Right atrium auricular region (tissue), 2 donors: ENCODE measurements around the gene PYCARD. TPM values are rescaled to one million over a fixed set of nuclear protein-coding genes. Genes with fewer than 3 reads are reported as not detected.
"Not testable (repeated sequence)": the region's sequence is repeated elsewhere in the genome, so short reads cannot be mapped to it uniquely, and the experiment has no call there.

ENCODE experiments used
- DNase-seq: peaks from one replicate; pipeline ENCODE4 v3.0.0-alpha.2; 2019; ENCODE audit warnings: low spot score
- H3K27ac ChIP-seq, 2 donors: fragments of 200-600 bp; sonication (generic); 1 replicate in 1 of 2; 2 replicates in 1 of 2; pipeline ENCODE4 v1.5.1; 2016 to 2019
- H3K27me3 ChIP-seq, 2 donors: fragments of 200-600 bp; sonication (generic); one replicate each; pipeline versions ENCODE4 v1.5.1 to v1.6.0; 2017 to 2019
- H3K36me3 ChIP-seq: fragments of 200-600 bp; sonication (generic); one replicate; pipeline ENCODE4 v1.5.1; 2016
- H3K4me1 ChIP-seq, 2 donors: fragments of 200-600 bp; sonication (generic); one replicate each; pipeline versions ENCODE4 v1.5.1 to v1.6.0; 2017 to 2019
- H3K4me3 ChIP-seq, 2 donors: fragments of 200-600 bp; sonication (generic); 1 replicate in 1 of 2; 2 replicates in 1 of 2; pipeline ENCODE4 v1.5.1; 2017 to 2019; ENCODE audit warnings: mild to moderate bottlenecking in 1 of 2, moderate library complexity in 1 of 2
- H3K9me3 ChIP-seq, 2 donors: fragments of 200-600 bp; sonication (generic); one replicate each; pipeline ENCODE4 v1.5.1; 2019
- total RNA-seq, 2 donors: library from RNA; depleted of rRNA; stranded (reverse); fragments of >200 nt; gene quantifications; one replicate each; pipeline ENCODE4 v1.1.0, GENCODE V29; 2016
- TF ChIP-seq, protein P1 (sequence below), 2 donors: fragments of 200-600 bp; sonication (generic); IDR thresholded peaks; one replicate each; pipeline ENCODE4 v1.5.1; 2019; ENCODE audit warnings: antibody characterized with exemption in 2 of 2

PYCARD gene
- total RNA-seq, 2 donors from 2014 or later: 7.9 to 13.8 TPM

GRCh38 chr16:31213342-31213741, 10.8 kb upstream of the PYCARD start:
- Histone ChIP-seq H3K36me3 (no peaks in the 10 kb centered on the region), H3K27me3 (peaks cover 0 to 12% of the 10 kb centered on the region in 2 donors), H3K4me1 (peaks cover 0 to 29% of the 10 kb centered on the region in 2 donors), H3K4me3 (no peak overlapping the region), H3K9me3 (no peaks in the 10 kb centered on the region), H3K27ac (no peak overlapping the region)
- DNase-seq: no peak
- TF ChIP-seq, protein P1, sequence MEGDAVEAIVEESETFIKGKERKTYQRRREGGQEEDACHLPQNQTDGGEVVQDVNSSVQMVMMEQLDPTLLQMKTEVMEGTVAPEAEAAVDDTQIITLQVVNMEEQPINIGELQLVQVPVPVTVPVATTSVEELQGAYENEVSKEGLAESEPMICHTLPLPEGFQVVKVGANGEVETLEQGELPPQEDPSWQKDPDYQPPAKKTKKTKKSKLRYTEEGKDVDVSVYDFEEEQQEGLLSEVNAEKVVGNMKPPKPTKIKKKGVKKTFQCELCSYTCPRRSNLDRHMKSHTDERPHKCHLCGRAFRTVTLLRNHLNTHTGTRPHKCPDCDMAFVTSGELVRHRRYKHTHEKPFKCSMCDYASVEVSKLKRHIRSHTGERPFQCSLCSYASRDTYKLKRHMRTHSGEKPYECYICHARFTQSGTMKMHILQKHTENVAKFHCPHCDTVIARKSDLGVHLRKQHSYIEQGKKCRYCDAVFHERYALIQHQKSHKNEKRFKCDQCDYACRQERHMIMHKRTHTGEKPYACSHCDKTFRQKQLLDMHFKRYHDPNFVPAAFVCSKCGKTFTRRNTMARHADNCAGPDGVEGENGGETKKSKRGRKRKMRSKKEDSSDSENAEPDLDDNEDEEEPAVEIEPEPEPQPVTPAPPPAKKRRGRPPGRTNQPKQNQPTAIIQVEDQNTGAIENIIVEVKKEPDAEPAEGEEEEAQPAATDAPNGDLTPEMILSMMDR (IDR thresholded peaks at IDR 0.05): no peak

DNA sequence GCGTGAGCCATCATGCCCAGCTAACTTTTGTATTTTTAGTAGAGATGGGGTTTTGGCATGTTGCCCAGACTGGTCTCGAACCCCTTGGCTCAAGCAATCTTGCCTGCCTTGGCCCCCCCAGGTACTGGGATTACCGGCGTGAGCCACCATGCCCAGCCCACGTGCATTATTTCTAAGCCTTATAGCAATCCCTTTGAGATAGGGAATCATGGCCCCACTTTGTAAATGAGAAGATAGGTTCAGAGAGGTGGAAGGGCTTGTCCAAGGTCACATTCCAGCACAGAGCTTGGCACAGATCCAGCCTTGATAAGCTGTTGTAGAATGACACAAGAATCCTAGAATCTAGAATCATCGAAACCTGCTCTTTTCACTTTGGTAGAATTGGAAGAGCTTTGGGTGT, 4.2 kb upstream of the PYCARD start:
- Histone ChIP-seq H3K36me3 (no peaks in the 10 kb centered on the region), H3K27ac (no peak overlapping the region), H3K9me3 (no peaks in the 10 kb centered on the region), H3K27me3 (no peaks in the 10 kb centered on the region), H3K4me3 (no peak overlapping the region), H3K4me1 (peaks cover 0 to 11% of the 10 kb centered on the region in 2 donors)
- DNase-seq: no peak
- TF ChIP-seq, protein P1 (IDR thresholded peaks at IDR 0.05): no peak

GRCh38 chr16:31204871-31205666, 2.5 kb upstream of the PYCARD start:
- H3K27me3 ChIP-seq: no peaks in the 10 kb centered on the region
- H3K4me1 ChIP-seq: peaks cover 0 to 19% of the 10 kb centered on the region in 2 donors
- TF ChIP-seq, protein P1 (IDR thresholded peaks at IDR 0.05): no peak
- no peak for DNase-seq
- no peaks in the 10 kb centered on the region for H3K36me3 ChIP-seq
- no peaks in the 10 kb centered on the region for H3K9me3 ChIP-seq
- no peak overlapping the region for H3K27ac ChIP-seq
- H3K4me3 ChIP-seq: no peak overlapping the region

GRCh38 chr16:31201582-31202413, 762 bp downstream of the PYCARD start:
- no peaks in the 10 kb centered on the region for H3K27me3 ChIP-seq
- peaks cover 0 to 23% of the 10 kb centered on the region in 2 donors for H3K4me1 ChIP-seq
- H3K27ac ChIP-seq: peak overlapping the region in 1 of 2 donors; percentile 62
- H3K4me3 ChIP-seq: peak overlapping the region; percentile 45 to 71
- no peak for DNase-seq
- TF ChIP-seq, protein P1 (IDR thresholded peaks at IDR 0.05): no peak
- no peaks in the 10 kb centered on the region for H3K36me3 ChIP-seq
- no peaks in the 10 kb centered on the region for H3K9me3 ChIP-seq

DNA sequence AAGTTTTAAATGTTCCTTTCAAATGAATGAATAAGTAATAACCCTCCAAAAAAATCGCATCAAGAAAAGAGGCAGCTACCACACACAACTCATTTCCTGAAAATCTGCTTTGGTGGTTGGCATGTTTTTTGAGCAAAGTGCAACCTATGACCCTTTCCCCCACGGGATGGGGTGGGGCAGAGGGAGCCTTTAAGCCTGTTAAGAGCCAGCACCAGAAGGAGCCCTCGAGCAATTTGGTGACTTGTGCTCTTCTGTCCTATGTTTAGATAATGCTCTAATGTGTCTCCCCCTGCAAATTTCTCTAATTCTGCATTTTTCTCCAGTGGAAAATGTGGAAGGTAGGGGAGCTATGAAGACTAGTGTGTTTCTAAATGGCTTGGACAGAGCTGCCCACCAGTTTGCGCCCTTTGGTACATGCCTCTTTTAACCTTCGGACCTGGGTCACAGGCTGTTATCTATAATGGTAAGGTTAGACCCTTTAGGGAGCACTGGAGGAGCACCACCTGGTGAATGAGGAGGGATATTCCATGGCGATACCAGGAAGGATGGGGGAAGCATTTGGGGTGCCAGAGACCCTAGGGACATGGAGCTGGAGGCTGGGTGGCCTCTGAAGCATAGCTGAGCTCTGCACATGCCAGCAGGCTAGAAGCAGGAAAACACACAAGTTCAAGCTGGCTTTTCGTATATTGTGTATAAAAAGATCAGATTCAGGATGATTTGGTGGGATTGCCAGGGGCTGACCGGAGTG, 1.6 kb downstream of the PYCARD start:
- H3K27ac ChIP-seq: no peak overlapping the region
- DNase-seq: no peak
- no peaks in the 10 kb centered on the region for H3K27me3 ChIP-seq
- H3K4me1 ChIP-seq: peaks cover 0 to 23% of the 10 kb centered on the region in 2 donors
- TF ChIP-seq, protein P1 (IDR thresholded peaks at IDR 0.05): no peak
- H3K36me3 ChIP-seq: peaks cover 5% of the 10 kb centered on the region
- H3K4me3 ChIP-seq: peak overlapping the region in 1 of 2 donors; percentile 71
- H3K9me3 ChIP-seq: no peaks in the 10 kb centered on the region

- peaks cover 0 to 23% of the 10 kb centered on the region in 2 donors for H3K4me1 ChIP-seq
- not testable (repeated sequence) for DNase-seq, H3K27ac ChIP-seq, H3K4me3 ChIP-seq, H3K9me3 ChIP-seq, H3K27me3 ChIP-seq
- H3K36me3 ChIP-seq: peaks cover 13% of the 10 kb centered on the region
Observed at GRCh38 chr16:31200111-31200510, 2.4 kb downstream of the PYCARD start.
